Medulla oblongata (tissue), 1 donor: ENCODE results near the gene HAAO.
"Not testable (repeated sequence)": the region's sequence is repeated elsewhere in the genome, so short reads cannot be mapped to it uniquely, and the experiment has no call there.

Source experiments
- DNase-seq: peaks from one replicate; pipeline ENCODE4 v3.0.0-alpha.2; 2015; ENCODE audit errors: extremely low spot score

Gene HAAO

GRCh38 chr2:42752314-42752713, 40.1 kb downstream of the HAAO start:
- peak; percentile 80 for DNase-seq

GRCh38 chr2:42748840-42749239, 43.5 kb downstream of the HAAO start:
- DNase-seq, result no peak

GRCh38 chr2:42747422-42747821, 45.0 kb downstream of the HAAO start:
- no peak for DNase-seq

GRCh38 chr2:42744545-42745082, 47.8 kb downstream of the HAAO start:
- DNase-seq, result no peak

- no peak for DNase-seq
These were observed 48.8 kb downstream of the HAAO start for GRCh38 chr2:42743659-42743990.

- DNase-seq, result no peak
These were observed 49.4 kb downstream of the HAAO start for GRCh38 chr2:42742740-42743658.

GRCh38 chr2:42741140-42741539, 51.2 kb downstream of the HAAO start:
- DNase-seq, result no peak

- DNase-seq, result no peak
These were observed 55.6 kb downstream of the HAAO start for GRCh38 chr2:42736598-42737322.

- no peak for DNase-seq
These were observed 58.5 kb downstream of the HAAO start for GRCh38 chr2:42733852-42734251.

- DNase-seq, result not testable (repeated sequence)
These were observed 61.1 kb downstream of the HAAO start for GRCh38 chr2:42731316-42731715.

GRCh38 chr2:42726680-42727079, 65.7 kb downstream of the HAAO start:
- DNase-seq, result no peak

- DNase-seq, result no peak
These were observed 66.7 kb downstream of the HAAO start for GRCh38 chr2:42725657-42726056.

GRCh38 chr2:42724886-42725285, 67.5 kb downstream of the HAAO start:
- peak; percentile 50 for DNase-seq

- no peak for DNase-seq
These were observed 68.9 kb downstream of the HAAO start for GRCh38 chr2:42723465-42723864.

- peak; percentile 72 for DNase-seq
These were observed 69.8 kb downstream of the HAAO start for GRCh38 chr2:42722320-42723190.

- DNase-seq, result no peak
These were observed 70.5 kb downstream of the HAAO start for GRCh38 chr2:42721898-42722297.
